KOPT-K1 (cell line): ENCODE data around the gene RERE.

Source experiments
- H3K27ac ChIP-seq: fragments of 200-600 bp; sonication (generic); 2 replicates; pipeline ENCODE4 v1.5.1; 2016; ENCODE audit warnings: antibody characterized with exemption, mild to moderate bottlenecking, low read depth, low read length; ENCODE audit not compliant: poor library complexity, severe bottlenecking
- H3K36me3 ChIP-seq: fragments of 200-600 bp; sonication (generic); 2 replicates; pipeline ENCODE4 v1.5.1; 2017; ENCODE audit warnings: antibody characterized with exemption, mild to moderate bottlenecking, low read length, moderate library complexity; ENCODE audit not compliant: insufficient read depth
- H3K9me3 ChIP-seq: fragments of 200-600 bp; sonication (generic); 2 replicates; pipeline ENCODE4 v1.5.1; 2017; ENCODE audit warnings: antibody characterized with exemption, low read length, mild to moderate bottlenecking; ENCODE audit not compliant: insufficient read depth, poor library complexity, severe bottlenecking

The RERE gene

DNA sequence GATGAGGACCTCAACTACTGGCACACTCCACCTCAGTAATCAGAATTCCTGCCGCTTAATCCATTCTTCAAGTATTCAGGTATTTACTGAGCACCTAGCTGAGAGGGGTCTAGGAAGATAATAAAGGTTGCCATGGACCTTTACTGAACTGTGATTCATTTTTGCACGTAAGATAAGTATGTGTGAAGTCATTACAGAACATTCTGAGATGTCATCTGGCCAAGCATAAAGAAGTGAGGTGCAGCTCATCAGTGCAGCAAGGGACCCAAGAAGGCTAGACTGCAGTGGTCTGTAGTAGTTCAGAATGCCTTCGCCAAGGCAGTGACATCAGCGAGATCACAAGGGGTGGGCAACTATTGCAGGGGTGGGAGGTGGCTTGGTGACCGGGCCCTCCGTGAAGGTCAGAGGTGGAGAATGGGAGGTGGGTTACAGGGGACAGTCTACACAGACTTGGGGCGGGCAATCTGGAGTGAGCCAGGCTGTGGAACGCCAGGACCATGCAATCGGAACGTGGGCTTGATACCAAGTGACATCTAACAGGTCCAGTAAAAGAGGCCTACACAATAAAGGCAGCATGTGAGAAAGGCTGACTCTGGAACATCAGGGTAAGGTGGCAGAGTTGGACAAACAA is 392.2 kb downstream of the RERE start:
- Histone ChIP-seq H3K9me3 (no peaks in the 10 kb centered on the region), H3K27ac (no peak overlapping the region), H3K36me3 (peaks cover 6% of the 10 kb centered on the region; the same call in 1 of the 2 replicates)

DNA sequence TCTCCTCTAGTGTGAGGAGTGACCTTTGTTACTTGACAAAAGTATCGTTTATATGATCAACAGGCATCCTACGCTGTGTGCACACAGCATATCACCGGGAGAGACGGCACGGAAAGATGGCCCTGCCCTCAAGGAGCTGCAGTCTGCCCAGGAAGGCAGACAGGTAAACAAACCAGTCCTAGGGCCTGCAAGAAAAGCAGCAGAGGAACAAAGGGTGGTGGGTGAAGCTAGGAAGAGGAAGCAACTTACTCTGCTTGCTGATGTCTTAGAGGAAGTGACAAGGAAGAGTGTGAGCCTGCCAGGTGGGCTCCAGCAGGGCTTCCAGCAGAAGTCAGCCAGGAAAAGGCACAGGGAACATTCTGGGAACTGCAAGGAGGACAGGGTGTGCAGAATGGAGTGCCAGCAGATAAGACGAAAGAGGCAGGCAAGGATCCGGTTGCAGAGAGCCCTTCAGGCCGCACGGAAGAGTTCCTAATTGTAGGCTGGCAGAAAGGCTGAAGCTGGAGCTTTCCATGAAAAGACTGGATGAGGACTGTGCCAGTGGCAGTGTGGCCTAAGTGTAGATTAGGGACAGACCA is 392.8 kb downstream of the RERE start:
- peak overlapping the region; percentile 57 for H3K27ac ChIP-seq
- peaks cover 12% of the 10 kb centered on the region; the same call in 1 of the 2 replicates for H3K36me3 ChIP-seq
- H3K9me3 ChIP-seq, result no peaks in the 10 kb centered on the region

DNA sequence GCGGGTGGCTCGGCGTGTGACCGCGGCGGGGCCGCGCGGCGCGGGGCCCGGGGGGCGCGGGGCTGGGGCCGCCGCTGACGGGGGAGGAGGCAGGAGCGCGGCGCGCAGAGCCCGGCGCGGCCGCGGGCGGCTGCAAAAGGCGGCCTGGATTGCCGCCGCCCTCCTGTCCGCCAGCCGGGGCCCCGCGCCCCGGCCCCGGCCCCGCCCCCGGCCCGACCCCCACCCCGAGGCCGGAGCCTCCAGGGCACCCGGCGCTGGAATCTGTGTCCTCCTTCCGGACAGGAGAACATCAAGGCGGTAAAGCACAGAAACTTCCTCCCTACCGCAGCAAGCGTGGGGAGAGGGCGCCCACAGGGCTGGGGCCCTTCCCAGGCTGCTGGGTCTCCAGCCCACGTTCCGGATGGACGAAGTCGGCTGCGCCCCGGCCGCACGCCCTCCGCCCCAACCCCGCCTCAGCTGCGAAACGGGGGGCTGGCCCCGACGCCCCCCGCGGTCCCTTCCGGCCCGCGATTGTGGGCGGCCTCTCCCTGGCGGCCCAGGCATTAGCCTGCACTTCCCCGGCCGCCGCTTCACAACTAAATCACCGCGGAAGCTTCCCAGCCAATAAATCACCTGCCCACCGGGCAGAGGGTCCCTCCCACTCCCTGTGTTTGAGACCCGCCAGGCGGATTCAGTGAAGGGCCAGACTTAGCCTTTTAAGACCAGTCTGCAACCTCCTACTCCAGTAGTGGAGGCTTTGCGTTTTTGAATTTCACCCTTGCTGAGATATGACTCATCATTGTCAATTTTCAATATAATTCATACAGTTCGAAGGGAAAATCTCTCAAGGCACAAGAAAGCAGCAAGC is 393.5 kb downstream of the RERE start:
- peaks cover 17% of the 10 kb centered on the region; the same call in 1 of the 2 replicates for H3K36me3 ChIP-seq
- H3K9me3 ChIP-seq, result no peaks in the 10 kb centered on the region
- peak overlapping the region; percentile 57 for H3K27ac ChIP-seq

DNA sequence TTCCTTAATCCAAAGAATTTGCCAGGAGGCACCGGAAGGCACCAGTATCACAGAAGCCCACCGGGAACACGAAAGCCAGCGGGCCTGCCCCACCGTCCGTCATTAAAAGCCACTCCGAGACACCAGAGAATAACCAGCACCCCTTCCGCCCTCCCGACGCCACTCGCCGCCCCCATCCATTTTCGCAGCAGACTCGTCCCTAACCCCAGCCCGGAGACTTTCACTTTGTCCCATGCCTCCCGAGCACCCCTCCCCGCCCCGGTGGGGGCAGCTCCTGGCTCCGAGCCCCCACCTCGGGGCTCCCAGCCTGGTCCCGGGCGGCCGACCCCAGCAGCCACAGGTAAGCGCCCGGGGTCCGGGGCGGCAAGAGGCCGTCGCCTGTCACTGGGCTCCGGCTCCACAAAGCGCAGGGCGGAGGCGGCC is 394.2 kb downstream of the RERE start:
- H3K36me3 ChIP-seq, result peaks cover 19% of the 10 kb centered on the region; the same call in 1 of the 2 replicates
- H3K27ac ChIP-seq, result peak overlapping the region; percentile 57
- no peaks in the 10 kb centered on the region for H3K9me3 ChIP-seq

DNA sequence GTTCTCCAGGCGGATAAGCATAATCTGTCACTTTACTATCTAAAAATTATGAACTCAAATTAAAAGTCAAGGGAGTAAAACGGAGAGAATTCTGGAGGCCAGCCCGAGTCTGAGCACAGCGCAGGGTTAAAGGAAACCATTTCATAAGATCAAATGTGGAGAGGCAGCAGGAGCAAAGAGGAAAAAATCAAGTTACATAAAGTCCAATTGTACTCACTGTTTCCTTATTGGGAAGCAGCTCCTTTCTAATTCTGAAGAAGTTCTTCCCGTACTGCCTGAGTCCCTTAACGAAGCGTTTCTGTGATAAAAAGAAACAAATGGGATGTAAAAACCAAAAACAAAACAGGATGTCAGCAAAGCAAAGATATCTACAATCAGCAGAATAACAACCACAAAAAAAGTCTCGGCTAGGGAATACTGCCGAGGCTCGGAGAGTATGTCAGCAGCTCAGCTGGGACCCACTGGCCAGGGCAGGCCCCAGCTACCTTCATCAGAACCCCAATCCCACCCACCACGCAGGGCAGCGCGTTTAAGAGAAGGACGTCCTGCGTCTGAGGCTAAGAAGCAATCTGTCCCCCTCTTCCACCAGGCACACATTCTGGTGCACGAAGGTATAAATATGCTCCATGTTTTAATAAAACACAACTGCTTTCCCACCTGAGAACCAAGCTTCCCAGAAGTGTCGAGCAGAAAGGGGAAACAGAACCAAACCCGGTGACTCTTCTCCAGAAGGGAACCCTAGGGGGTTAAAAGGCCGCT is 394.8 kb downstream of the RERE start:
- no peaks in the 10 kb centered on the region for H3K9me3 ChIP-seq
- H3K36me3 ChIP-seq, result peaks cover 25% of the 10 kb centered on the region; the same call in 1 of the 2 replicates
- peak overlapping the region; percentile 57 for H3K27ac ChIP-seq

DNA sequence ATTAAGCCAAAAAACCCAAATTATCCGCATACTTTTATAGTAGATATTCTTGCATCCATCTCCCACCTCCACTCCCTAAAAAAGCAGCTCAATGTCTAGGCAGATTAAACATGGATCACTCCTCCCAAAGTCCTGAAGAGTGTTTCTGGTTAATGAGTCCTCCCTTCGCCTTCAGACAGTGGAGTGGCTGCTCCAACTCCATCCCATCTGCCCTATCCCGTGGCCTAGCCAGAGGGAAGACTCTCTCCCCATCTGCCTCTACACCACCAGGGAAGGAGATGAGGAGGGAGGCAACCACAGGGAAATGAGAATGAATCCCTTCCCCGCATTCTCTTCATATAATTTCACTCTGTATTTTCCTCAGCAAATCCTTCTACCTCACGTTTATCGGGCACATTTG is 395.7 kb downstream of the RERE start:
- peaks cover 26% of the 10 kb centered on the region; the same call in 1 of the 2 replicates for H3K36me3 ChIP-seq
- H3K27ac ChIP-seq, result no peak overlapping the region
- H3K9me3 ChIP-seq, result no peaks in the 10 kb centered on the region

DNA sequence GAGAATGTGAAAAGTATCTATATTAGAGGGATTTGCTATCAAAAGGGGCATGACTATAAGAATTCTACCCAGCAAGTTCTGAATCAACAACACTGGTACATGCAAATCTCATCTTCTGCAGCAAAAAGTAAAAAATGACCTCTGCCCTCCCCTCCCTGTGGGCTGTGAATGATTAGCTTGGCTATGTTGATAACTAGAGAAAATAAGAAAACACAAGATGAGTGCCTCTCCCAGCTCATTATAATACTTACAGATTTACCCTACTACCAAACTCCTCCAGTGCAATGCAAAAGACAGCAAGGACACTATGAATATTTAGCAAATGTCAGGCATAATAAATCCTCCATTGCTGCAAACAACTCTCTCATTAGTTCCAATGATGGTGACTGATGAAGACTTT is 397.1 kb downstream of the RERE start:
- no peak overlapping the region for H3K27ac ChIP-seq
- H3K36me3 ChIP-seq, result peaks cover 26% of the 10 kb centered on the region; the same call in 1 of the 2 replicates
- no peaks in the 10 kb centered on the region for H3K9me3 ChIP-seq

DNA sequence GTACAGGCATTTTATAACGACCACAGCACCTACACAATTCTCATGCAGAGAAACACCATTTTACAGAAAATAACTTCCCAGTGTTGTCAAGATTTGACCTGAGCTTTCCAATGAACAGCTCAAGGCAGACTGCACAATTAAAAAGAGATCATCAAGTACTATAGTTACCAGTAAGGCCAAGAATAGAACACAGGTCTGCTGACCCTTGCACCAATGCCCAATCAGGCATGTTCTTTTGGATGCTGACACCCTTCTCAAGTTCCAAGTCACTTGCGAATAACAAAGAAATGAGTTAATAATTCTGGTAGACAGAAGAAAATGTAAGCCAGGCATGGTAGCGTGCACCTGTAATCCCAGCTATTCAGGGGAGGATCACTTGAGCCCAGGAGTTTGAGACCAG is 397.6 kb downstream of the RERE start:
- Histone ChIP-seq H3K36me3 (peaks cover 26% of the 10 kb centered on the region; the same call in 1 of the 2 replicates), H3K27ac (no peak overlapping the region), H3K9me3 (no peaks in the 10 kb centered on the region)

DNA sequence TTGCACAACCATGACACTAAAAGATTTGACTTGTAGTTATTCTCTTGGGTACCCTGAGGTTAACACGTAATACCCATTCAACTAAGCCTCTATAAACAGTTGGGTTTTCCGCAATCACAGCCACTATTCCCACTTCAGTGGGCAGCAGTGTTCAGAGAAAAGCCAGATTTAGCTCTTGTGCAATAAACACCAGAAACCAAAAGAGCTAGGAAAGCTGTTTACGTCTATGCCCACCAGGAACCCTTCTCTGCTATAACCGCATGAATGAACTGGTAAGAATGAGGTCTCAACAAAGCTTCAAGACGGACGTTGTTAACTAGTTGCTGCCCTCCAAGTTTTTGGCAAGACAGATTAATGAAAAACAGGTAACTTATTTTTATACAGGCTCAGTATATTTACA is 398.3 kb downstream of the RERE start:
- Histone ChIP-seq H3K27ac (no peak overlapping the region), H3K36me3 (peaks cover 26% of the 10 kb centered on the region; the same call in 1 of the 2 replicates), H3K9me3 (no peaks in the 10 kb centered on the region)

DNA sequence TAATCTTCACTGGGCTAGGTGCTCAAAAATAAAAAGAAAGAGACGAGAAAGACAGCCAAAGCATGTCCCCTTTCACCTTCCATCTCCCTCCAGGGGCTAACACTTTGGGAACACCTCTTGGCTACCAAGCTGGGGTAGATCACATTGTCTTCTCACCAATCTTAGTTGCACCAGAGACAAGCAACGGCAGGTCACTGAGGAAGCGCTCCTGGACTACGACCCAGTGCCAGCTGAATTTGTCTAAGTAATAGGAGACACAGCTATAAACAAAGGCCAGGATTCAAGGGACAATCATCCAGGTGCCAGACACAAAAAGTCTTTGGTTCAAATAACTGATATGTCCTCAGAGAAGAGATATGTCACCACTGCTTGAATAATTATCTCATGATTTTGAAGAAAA is 399.1 kb downstream of the RERE start:
- H3K9me3 ChIP-seq, result no peaks in the 10 kb centered on the region
- peaks cover 26% of the 10 kb centered on the region; the same call in 1 of the 2 replicates for H3K36me3 ChIP-seq
- H3K27ac ChIP-seq, result no peak overlapping the region

DNA sequence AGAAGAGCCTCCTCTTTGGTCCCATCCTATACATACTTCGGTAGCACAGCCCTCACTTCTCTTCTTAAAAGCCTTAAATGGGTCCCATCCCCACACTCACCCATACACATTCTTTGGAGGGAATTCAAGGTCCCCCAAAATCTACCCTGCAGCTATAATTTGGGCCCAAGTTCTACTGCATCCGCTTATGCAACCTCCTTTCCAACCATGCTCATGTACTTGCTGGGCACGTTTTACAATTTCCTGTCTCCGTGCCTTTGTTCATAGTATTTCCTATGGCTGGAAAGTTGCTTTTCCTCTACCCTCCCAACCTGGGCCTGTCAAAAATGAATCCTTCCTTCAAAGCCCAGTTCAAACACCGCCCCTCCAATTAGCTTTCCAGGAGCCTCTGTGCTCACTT is 399.8 kb downstream of the RERE start:
- Histone ChIP-seq H3K27ac (no peak overlapping the region), H3K9me3 (no peaks in the 10 kb centered on the region), H3K36me3 (peaks cover 26% of the 10 kb centered on the region; the same call in 1 of the 2 replicates)

DNA sequence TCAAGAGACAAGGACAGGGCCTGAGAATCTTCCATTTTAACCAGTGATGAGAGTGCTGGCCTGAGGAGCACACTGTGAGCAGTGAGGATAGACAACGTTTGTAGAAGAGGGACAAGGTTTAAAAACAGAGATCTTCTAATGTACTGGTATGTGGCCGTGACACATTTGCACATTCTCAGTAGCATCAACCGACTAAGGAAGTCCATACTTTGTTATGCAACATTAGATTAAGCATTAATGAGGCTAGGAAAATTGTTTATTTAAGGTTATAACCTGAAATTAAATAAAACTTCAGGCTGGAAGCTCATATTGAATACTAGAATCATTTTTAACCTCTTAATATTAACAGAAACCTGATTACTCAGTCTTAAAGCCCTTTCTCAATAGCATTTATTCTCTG is 400.6 kb downstream of the RERE start:
- H3K27ac ChIP-seq, result no peak overlapping the region
- no peaks in the 10 kb centered on the region for H3K9me3 ChIP-seq
- H3K36me3 ChIP-seq, result peaks cover 26% of the 10 kb centered on the region; the same call in 1 of the 2 replicates

DNA sequence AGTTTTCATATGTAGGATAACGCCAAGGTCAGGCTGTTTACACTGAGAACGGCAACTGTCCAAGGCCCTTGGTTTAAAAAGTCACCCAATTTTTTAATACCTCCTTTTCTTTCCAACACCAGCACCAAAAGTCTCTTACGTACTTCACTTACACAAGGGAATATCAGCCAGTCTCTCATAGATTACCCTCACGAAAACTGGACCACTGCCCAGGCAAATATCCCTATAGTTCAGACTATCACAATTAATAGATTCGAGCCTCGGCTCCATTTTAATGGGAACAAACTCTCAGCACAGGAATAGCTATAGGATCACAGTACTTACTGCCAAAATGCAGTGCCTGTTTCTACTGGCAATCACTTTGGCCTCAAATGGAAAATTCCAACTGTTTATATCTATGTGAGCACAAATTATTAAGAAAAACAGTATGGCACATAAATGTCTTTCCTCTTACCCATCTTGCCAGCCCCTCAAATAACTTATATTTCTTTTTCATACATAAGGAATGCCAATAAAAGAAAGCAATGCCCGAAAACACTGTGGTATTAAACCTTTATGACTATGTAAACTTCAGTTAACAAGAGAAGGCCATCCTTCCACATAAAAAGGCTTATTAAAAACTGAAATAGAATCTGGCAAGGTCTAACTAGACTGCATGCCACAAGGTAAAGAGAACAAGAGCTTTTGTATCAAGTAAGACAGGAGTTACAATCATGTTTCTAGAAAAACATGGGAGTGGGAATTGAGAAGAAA is 401.7 kb downstream of the RERE start:
- Histone ChIP-seq H3K9me3 (no peaks in the 10 kb centered on the region), H3K27ac (no peak overlapping the region), H3K36me3 (peaks cover 25% of the 10 kb centered on the region; the same call in 1 of the 2 replicates)

DNA sequence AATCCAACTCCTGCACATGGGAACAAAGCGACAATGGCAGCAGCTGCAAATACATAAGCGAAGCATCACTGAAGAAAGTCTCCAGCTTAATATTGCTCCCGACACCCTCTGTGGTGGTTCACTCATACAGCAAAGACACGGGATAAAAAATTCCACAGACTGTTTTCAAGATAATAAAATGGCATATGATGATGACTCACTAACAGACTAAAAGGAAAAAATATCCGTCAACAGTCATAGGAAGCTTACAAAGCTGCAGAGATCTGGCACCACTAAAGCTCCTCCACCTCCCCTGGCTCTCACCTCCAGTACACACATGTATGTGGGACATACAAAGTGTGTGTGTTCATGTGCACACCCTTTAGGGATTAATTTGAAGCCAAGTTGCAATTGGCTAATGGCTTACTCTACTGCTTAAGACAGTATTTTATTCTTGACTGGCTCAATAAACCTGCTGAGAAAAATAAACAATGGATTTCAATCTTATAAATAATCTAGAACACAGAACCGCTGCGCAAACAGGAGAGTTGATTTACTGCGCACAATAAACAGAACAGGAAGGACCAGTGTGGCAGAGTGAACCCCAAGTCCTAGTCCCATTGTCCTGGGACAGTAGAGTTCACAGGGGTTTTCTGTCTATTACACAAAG is 405.1 kb downstream of the RERE start:
- no peak overlapping the region for H3K27ac ChIP-seq
- no peaks in the 10 kb centered on the region for H3K9me3 ChIP-seq
- H3K36me3 ChIP-seq, result no peaks in the 10 kb centered on the region
